Renal cortical epithelial cell (primary cell): ENCODE data around the gene ATG10. TPM values are rescaled to one million over a fixed set of nuclear protein-coding genes. Genes with fewer than 3 reads are reported as not detected.
"Not testable (repeated sequence)": the region's sequence is repeated elsewhere in the genome, so short reads cannot be mapped to it uniquely, and the experiment has no call there.

ENCODE experiments used
- DNase-seq: peaks from one replicate; pipeline ENCODE4 v3.0.0-alpha.2; 2011; ENCODE audit warnings: low read depth
- total RNA-seq: library from RNA; depleted of rRNA; stranded (reverse); fragments of >200 nt; gene quantifications from 2 replicates; pipeline ENCODE4 v1.2.3, GENCODE V29; 2014

ATG10 gene
- total RNA-seq, 1 donor from 2014 or later = 18.6 TPM

DNA sequence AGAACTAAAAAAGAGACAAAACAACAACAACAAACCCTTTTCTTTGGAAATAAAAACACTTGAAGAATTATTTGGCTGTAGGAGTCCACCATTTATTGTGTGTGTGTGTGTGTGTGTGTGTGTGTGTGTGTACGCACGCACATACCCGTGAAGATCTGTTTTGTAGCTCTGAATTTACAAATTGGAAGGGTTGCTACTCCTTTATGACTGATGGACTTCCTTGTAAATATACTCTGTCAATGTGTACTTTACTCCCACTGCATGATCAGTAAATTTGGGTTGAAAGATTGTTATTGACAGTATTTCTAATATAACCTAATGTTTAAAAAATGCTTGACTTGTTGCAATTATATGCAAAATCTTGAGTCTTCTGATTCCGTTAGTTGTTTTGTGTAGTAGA lies 148.1 kb downstream of the ATG10 start:
- no peak for DNase-seq

DNA sequence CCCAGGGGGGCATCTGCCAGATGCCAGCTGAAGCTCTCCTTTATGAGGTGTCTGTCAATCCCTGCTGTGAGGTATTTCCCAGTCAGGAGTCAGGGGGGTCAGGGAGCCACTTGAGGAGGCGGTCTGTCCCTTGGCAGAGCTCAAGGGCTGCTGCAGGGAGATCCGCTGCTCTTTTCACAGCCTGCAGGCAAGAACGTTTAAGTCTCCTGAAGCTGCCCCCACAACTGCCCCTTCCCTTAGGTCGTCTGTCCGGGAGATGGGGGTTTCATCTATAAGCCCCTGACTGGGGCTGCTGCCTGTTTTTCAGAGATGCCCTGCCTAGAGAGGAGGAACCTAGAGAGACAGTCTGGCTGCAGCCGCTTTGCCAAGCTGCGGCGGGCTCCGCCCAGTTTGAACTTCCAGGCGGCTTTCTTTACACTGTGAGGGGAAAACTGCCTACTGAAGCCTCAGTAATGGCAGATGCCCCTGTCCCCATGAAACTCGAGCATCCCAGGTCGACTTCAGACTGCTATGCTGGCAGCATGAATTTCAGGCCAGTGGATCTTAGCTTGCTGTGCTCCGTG lies 158.0 kb downstream of the ATG10 start:
- DNase-seq = no peak

- DNase-seq = no peak
Observed at GRCh38 chr5:82130602-82131001, 158.8 kb downstream of the ATG10 start.

GRCh38 chr5:82137205-82137604 lies 165.4 kb downstream of the ATG10 start:
- DNase-seq = no peak

GRCh38 chr5:82139837-82140236 lies 168.0 kb downstream of the ATG10 start:
- not testable (repeated sequence) for DNase-seq

- DNase-seq = no peak
Observed at GRCh38 chr5:82142217-82142841, 170.5 kb downstream of the ATG10 start.

DNA sequence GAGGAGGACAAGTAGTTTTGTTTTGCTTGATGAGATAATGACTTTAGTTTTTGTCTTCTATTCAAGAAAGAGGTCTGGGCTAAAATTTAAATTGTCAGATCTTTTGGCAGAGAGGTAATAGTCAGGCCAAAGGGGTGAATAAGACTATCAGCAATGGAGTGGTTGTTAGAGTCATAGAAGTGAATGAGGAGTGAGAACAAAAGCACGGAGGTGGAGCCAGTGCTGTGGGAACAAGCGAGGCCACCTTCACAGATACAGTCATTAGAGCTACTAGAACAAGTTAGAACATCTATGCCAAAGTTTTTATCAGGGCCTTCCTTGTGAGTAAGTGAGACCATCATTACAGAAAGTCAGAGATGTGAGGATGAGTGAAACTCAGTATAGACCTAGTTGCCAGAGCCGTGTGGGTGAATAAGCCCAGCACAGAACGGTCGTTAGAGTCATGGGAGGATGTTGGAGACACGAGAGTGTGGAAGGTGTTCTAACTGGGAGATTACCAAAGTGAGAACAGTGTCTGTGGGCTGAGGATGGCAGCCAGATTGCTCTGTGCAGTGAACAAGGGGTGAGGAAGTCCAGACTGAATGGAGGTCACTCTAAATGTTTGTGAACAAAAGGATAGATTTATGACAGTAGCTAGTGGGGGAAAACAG lies 171.2 kb downstream of the ATG10 start:
- no peak for DNase-seq

GRCh38 chr5:82147860-82148573 lies 176.2 kb downstream of the ATG10 start:
- DNase-seq = peak; percentile 44

GRCh38 chr5:82149434-82149833 lies 177.6 kb downstream of the ATG10 start:
- DNase-seq = no peak

GRCh38 chr5:82150559-82150958 lies 178.7 kb downstream of the ATG10 start:
- DNase-seq = peak; percentile 54

GRCh38 chr5:82151204-82151603 lies 179.4 kb downstream of the ATG10 start:
- no peak for DNase-seq

DNA sequence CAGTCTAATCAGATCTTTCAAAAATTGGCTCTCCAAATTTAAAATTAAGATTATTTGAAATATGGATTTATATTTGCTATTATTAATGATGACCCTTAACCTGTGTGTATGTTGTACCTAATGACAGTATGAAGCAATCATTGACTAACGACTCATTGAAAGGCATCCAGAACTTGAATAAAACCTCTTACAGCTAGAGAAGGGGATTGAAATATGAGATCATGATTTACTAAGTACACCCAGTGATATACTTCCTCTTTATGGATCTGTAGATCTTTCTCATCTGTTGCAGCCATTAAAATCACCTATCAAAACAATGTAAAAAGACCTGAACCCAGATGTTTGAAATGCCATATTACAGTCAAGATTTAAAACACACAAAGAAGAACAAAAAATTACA lies 179.8 kb downstream of the ATG10 start:
- peak; percentile 79 for DNase-seq

DNA sequence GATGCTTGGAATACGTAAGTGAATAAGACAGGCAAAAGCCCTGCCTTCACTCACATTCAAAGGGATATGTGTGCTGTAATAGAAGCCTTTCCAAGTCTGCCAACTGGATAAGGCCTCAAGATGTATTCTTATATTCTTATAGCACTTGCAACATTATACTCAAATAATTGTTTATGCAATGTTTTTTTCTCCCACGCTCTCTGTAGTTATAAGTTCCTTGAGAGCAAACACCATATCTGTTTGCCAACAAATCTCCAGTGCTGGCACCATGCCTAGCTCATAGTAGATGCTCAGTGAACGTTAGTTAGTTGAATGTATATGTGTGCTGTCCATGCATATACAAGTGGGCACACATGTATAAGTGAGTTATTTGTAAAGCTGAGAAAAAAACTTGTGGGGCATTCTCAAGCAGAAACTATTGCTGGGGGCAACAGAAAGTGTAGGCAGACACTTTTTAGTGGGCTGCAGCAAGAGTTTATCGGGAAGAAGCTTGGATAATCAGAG lies 181.2 kb downstream of the ATG10 start:
- DNase-seq = no peak

DNA sequence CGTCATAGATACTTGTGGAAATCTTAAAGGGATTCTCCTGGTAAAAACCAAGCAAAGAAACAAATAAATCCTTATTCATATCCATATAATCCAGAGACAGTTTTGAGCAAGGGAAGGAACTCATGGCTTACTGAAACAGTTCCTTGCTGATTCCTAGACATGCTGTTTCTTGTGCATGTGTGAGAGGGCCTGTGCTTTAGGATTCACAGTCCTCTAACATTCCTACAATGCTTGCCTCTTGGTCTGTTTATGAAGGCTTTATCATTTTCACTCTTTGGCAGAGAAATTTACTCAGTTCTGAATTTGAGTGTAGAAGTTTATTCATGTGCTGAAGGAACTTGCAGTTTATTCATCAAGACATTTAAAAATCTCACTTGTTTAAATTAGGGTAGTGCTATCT lies 183.0 kb downstream of the ATG10 start:
- no peak for DNase-seq

DNA sequence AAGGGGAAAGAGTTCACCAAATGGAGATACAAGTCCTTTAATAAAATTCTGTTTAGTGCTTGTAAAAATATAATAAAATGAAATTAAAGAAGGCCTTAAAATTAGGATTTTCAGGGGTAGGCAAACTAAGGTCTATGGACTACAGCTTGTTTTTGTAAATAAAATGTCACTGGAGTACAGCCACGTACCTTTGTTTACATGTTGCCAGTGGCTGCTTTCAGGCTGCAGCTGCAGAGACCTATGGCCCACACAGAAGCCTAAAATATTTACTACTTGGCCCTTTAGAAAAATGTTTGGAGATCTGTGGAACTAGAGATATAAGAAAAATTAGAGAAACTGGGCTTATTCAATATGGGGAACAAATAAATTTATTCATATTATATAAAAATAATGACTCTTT lies 183.5 kb downstream of the ATG10 start:
- DNase-seq = no peak

- DNase-seq = no peak
Observed at GRCh38 chr5:82156874-82157273, 185.1 kb downstream of the ATG10 start.

GRCh38 chr5:82158755-82159413 lies 187.1 kb downstream of the ATG10 start:
- peak; percentile 92 for DNase-seq

DNA sequence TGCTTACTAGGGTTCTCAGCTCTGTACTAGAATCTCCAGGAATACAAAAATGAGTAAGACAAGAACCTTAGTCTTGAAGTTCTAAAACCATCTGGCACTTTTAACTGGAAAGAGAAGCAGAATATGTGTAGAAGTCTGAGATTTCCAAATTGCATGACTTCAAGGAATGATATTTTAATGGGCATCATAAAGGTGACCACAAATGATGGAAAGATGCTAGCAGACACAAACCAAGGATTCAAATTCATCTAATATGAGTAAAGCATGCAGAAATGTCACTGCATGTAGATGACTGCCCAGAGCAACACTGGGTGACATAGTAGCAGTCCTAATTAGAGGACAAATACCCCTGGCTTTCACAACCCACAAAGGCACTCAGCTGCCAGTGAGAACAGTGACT lies 189.1 kb downstream of the ATG10 start:
- DNase-seq = peak; percentile 61

- no peak for DNase-seq
Observed at GRCh38 chr5:82162573-82162972, 190.8 kb downstream of the ATG10 start.

- DNase-seq = peak; percentile 89
Observed at GRCh38 chr5:82163452-82164175, 191.8 kb downstream of the ATG10 start.
